Caco-2 (cell line): Measurements from ENCODE around the gene NUB1. TPM values are rescaled to one million over a fixed set of nuclear protein-coding genes. Genes with fewer than 3 reads are reported as not detected.

Experiments used
- BruUV-seq: library from RNA; stranded (reverse); fragments of 400-500 nt; replicated peaks from 2 replicates; lab custom pipeline; 2021; lab: Mats Ljungman, UMichigan
- CTCF ChIA-PET: fragments of 300-600 bp; sonication (Branson Sonifier 250); formaldehyde crosslinking; loops from one replicate; lab custom pipeline; 2022; ENCODE audit warnings: antibody characterized with exemption; lab: Charles Lee
- POLR2A ChIA-PET: fragments of 300-600 bp; sonication (Branson Sonifier 250); formaldehyde crosslinking; loops from one replicate; lab custom pipeline; 2022; ENCODE audit warnings: antibody characterized with exemption; lab: Charles Lee
- DNase-seq, 2 experiments: peaks; one replicate each; pipeline versions ENCODE4 v3.0.0 to v3.0.0-alpha.2; 2020 to 2022
- H3K27me3 ChIP-seq: replicated peaks from 2 replicates; pipeline ENCODE4 v1.6.0; 2011; ENCODE audit warnings: low read length; ENCODE audit not compliant: control insufficient read depth, insufficient read depth
- H3K36me3 ChIP-seq: 2 replicates; pipeline ENCODE4 v1.5.1; 2011; ENCODE audit warnings: low read length; ENCODE audit not compliant: control insufficient read depth, insufficient read depth
- H3K4me1 ChIP-seq: fragments of 250-450 bp; sonication (Bioruptor Pico); 2 replicates; pipeline ENCODE4 v1.5.1; 2020; ENCODE audit warnings: mild to moderate bottlenecking
- H3K4me3 ChIP-seq: 2 replicates; pipeline ENCODE4 v1.5.1; 2011; ENCODE audit warnings: low read depth, mild to moderate bottlenecking, control low read depth, low read length
- H3K9me3 ChIP-seq: fragments of 250-450 bp; sonication (Bioruptor Pico); 2 replicates; pipeline ENCODE4 v1.5.1; 2020; ENCODE audit warnings: mild to moderate bottlenecking, moderate library complexity
- H3K27ac Mint-ChIP-seq: one replicate; pipeline ENCODE4 v1.8.0; 2022; ENCODE audit warnings: mixed read lengths; ENCODE audit not compliant: unreplicated experiment
- H3K27me3 Mint-ChIP-seq: one replicate; pipeline ENCODE4 v1.8.0; 2022; ENCODE audit warnings: mixed read lengths; ENCODE audit not compliant: insufficient read depth, unreplicated experiment
- H3K36me3 Mint-ChIP-seq: one replicate; pipeline ENCODE4 v1.8.0; 2022; ENCODE audit warnings: mild to moderate bottlenecking, mixed read lengths; ENCODE audit not compliant: insufficient read depth, unreplicated experiment
- H3K4me1 Mint-ChIP-seq: one replicate; pipeline ENCODE4 v1.8.0; 2022; ENCODE audit warnings: low read depth, mixed read lengths; ENCODE audit not compliant: unreplicated experiment
- H3K4me3 Mint-ChIP-seq: one replicate; pipeline ENCODE4 v1.8.0; 2022; ENCODE audit warnings: mild to moderate bottlenecking, moderate library complexity, mixed read lengths; ENCODE audit not compliant: unreplicated experiment
- H3K9me3 Mint-ChIP-seq: one replicate; pipeline ENCODE4 v1.8.0; 2022; ENCODE audit warnings: mixed read lengths; ENCODE audit not compliant: unreplicated experiment
- CTCF ChIP-seq, 2 experiments: fragments of 200-600 bp in 1 of 2; IDR thresholded peaks; 1 replicate in 1 of 2; 2 replicates in 1 of 2; pipeline versions ENCODE4 v1.5.1 to v1.8.0; 2011 to 2022; ENCODE audit warnings: antibody characterized with exemption in 1 of 2, control low read depth in 1 of 2, inconsistent platforms in 1 of 2, low read depth in 1 of 2, low read length in 1 of 2, mild to moderate bottlenecking in 1 of 2, moderate library complexity in 1 of 2; ENCODE audit not compliant: insufficient read depth in 1 of 2, severe bottlenecking in 1 of 2, unreplicated experiment in 1 of 2
- intact Hi-C: fragments of 100-400 bp; cut with micrococcal nuclease; formaldehyde crosslinking; loops from one replicate; pipeline ENCODE4 v1.10.0; 2022; ENCODE audit not compliant: unreplicated experiment
- total RNA-seq: library from RNA; stranded (reverse); gene quantifications from 2 replicates; pipeline ENCODE4 v1.2.3, GENCODE V29; 2022

The NUB1 gene
- total RNA-seq, 1 experiment from 2014 or later = 51.6 TPM

DNA sequence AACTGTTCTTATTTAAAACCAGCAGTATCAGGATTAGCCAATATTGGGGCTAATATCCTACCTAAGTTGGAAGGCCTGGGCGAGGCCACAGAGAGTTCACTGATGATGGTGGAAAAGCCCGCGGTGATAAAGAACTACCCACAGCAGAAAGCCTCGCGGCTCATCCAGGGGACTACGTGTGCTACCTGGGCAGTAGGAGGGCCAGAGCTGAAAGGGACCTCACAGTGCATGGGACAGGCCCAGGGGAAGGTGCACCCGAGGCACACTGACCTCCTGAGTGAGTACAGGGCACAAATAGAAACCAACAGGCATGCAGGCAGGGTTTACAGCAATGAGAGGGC lies 66.9 kb downstream of the NUB1 start:
- H3K9me3 ChIP-seq = no peaks in the 10 kb centered on the region
- no peaks in the 10 kb centered on the region for H3K36me3 Mint-ChIP-seq
- no peaks in the 10 kb centered on the region for H3K36me3 ChIP-seq
- no peak for TF ChIP-seq CTCF (IDR thresholded peaks at IDR 0.05; ENCODE audit: insufficient read depth in 1 of 2, low read depth in 1 of 2, low read length in 1 of 2, severe bottlenecking in 1 of 2, unreplicated experiment in 1 of 2)
- intact Hi-C loops = no loop called here
- peak overlapping the region; percentile 59 for H3K4me3 Mint-ChIP-seq
- ChIA-PET CTCF (no interaction called here), POLR2A (no interaction called here)
- no peak overlapping the region for H3K27ac Mint-ChIP-seq
- H3K27me3 Mint-ChIP-seq = peaks cover 3% of the 10 kb centered on the region
- BruUV-seq = no TSS peak
- H3K9me3 Mint-ChIP-seq = no peaks in the 10 kb centered on the region
- DNase-seq = no peak
- no peaks in the 10 kb centered on the region for H3K4me1 ChIP-seq
- H3K27me3 ChIP-seq = no peaks in the 10 kb centered on the region
- H3K4me3 ChIP-seq = no peak overlapping the region
- H3K4me1 Mint-ChIP-seq = no peaks in the 10 kb centered on the region

DNA sequence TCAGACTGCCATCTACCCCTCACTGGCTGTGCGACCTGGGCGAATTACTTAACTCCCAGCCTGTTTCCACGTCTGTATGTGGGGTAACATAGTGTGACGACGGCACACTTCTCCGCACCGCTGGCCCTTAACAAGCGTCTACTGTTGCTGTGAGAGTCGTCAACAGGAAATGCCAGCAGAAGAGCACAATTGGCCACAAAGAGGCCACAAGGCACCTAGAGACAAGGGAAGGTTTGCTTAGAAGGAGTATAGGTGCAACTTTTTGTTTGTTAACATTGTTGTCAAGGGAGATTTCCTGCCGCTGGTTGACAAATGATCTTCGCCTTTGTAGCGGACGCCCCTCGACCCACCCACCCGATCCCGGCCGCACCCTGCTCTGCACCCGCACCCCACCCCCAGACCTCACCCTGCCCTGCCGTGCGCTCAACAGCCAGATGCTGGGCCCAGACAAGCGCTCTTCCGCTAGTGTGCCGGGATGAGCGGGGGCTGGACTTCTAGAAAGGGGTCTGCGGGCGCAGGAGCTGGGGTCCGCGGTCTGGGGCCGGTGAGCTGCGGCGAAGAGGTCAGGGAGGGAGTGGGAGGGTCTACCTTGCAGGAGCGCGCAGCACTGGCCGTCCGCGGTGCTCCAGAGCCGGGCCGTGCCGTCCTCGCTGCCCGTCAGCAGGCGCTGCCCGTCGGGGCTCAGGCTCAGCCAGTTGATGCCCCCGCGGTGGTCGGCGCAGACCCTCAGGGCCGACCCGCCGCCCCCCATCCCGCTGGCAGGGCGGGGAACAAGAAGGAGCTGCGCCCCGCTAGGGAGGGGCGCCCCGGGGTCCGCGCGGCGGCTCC lies 67.4 kb downstream of the NUB1 start:
- no TSS peak for BruUV-seq
- DNase-seq = no peak
- ChIA-PET CTCF (interaction anchor here (0.6 kb wide), 1 partner anchor 198 kb away, joined by 3 read pairs; no protein-coding TSS in a partner anchor), POLR2A (no interaction called here)
- peak overlapping the region; percentile 54 for H3K4me3 ChIP-seq
- H3K27me3 ChIP-seq = no peaks in the 10 kb centered on the region
- H3K4me1 ChIP-seq = no peaks in the 10 kb centered on the region
- H3K4me3 Mint-ChIP-seq = peak overlapping the region; percentile 59
- intact Hi-C loops = no loop called here
- no peaks in the 10 kb centered on the region for H3K9me3 Mint-ChIP-seq
- no peaks in the 10 kb centered on the region for H3K36me3 Mint-ChIP-seq
- no peak for TF ChIP-seq CTCF (IDR thresholded peaks at IDR 0.05; ENCODE audit: insufficient read depth in 1 of 2, low read depth in 1 of 2, low read length in 1 of 2, severe bottlenecking in 1 of 2, unreplicated experiment in 1 of 2)
- H3K27me3 Mint-ChIP-seq = peaks cover 3% of the 10 kb centered on the region
- H3K4me1 Mint-ChIP-seq = no peaks in the 10 kb centered on the region
- no peak overlapping the region for H3K27ac Mint-ChIP-seq
- H3K36me3 ChIP-seq = no peaks in the 10 kb centered on the region
- H3K9me3 ChIP-seq = no peaks in the 10 kb centered on the region

- BruUV-seq = no TSS peak
- Mint-ChIP-seq H3K36me3 (no peaks in the 10 kb centered on the region), H3K27ac (no peak within 1 kb of the TSS), H3K4me3 (peak within 1 kb of the TSS; percentile 60), H3K9me3 (no peaks in the 10 kb centered on the region), H3K27me3 (peaks cover 3% of the 10 kb centered on the region), H3K4me1 (no peaks in the 10 kb centered on the region)
- H3K4me1 ChIP-seq = no peaks in the 10 kb centered on the region
- DNase-seq = no peak
- no peaks in the 10 kb centered on the region for H3K9me3 ChIP-seq
- no peak for TF ChIP-seq CTCF (IDR thresholded peaks at IDR 0.05; ENCODE audit: insufficient read depth in 1 of 2, low read depth in 1 of 2, low read length in 1 of 2, severe bottlenecking in 1 of 2, unreplicated experiment in 1 of 2)
- H3K36me3 ChIP-seq = no peaks in the 10 kb centered on the region
- intact Hi-C loops = loop anchor here (2.0 kb wide), 2 partner anchors 41 to 49 kb away; no protein-coding TSS in a partner anchor
- POLR2A ChIA-PET = no interaction called here
- peak within 1 kb of the TSS; percentile 54 for H3K4me3 ChIP-seq
- H3K27me3 ChIP-seq = no peaks in the 10 kb centered on the region
- CTCF ChIA-PET = interaction anchor here (0.6 kb wide), 1 partner anchor 198 kb away, joined by 3 read pairs; no protein-coding TSS in a partner anchor
Measured at GRCh38 chr7:151409667-151410404, 68.2 kb downstream of the NUB1 start, which contains the start of gene WDR86. TSS of gene WDR86 (minus strand) at chr7:151410038. CDS start at chr7:151409589, 449 bp downstream.
